Stomach (tissue), 4 donors: Measurements from ENCODE around the gene IGSF10.

Experiments used
- POLR2A ChIP-seq, 4 donors: fragments of 450-650 bp; IDR thresholded peaks; one replicate each; pipeline ENCODE4 v1.6.1; 2016; ENCODE audit warnings: antibody characterized with exemption in 4 of 4, control low read depth in 2 of 4, mild to moderate bottlenecking in 1 of 4, moderate library complexity in 1 of 4
- POLR2AphosphoS5 ChIP-seq, 3 donors: sonication (generic); formaldehyde crosslinking; IDR thresholded peaks; one replicate each; pipeline ENCODE4 v1.6.1; 2016; ENCODE audit warnings: antibody characterized with exemption in 3 of 3
- TF ChIP-seq, protein P1 (sequence below), 7 experiments: fragments of 450-650 bp in 4 of 7; fragments of 200-600 bp in 3 of 7; sonication (generic) in 3 of 7; IDR thresholded peaks; one replicate each; pipeline ENCODE4 v1.5.1; 2016 to 2019; ENCODE audit warnings: antibody characterized with exemption in 7 of 7, control low read depth in 2 of 7, mild to moderate bottlenecking in 1 of 7

DNA sequence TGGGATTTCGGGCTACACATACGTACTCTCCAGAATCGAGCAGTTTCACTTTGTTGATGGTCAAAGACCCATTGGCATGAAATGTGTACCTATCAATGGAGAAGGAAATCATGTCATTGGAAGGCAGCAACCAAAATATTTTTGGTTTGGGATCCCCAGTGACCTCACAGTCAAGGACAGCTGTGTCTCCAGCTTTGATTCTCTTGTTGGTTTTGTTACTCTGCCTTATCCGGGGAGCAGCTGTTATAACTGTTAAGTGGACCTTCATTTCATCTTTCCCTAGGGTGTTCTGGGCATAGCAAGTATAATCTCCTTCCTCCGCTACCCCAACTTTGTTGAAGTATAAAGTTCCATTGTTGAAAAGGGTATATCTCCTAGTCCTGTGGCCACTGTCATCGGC is 23.0 kb downstream of the IGSF10 start:
- TF ChIP-seq, protein P1, sequence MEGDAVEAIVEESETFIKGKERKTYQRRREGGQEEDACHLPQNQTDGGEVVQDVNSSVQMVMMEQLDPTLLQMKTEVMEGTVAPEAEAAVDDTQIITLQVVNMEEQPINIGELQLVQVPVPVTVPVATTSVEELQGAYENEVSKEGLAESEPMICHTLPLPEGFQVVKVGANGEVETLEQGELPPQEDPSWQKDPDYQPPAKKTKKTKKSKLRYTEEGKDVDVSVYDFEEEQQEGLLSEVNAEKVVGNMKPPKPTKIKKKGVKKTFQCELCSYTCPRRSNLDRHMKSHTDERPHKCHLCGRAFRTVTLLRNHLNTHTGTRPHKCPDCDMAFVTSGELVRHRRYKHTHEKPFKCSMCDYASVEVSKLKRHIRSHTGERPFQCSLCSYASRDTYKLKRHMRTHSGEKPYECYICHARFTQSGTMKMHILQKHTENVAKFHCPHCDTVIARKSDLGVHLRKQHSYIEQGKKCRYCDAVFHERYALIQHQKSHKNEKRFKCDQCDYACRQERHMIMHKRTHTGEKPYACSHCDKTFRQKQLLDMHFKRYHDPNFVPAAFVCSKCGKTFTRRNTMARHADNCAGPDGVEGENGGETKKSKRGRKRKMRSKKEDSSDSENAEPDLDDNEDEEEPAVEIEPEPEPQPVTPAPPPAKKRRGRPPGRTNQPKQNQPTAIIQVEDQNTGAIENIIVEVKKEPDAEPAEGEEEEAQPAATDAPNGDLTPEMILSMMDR (IDR thresholded peaks at IDR 0.05) = no peak
- TF ChIP-seq POLR2AphosphoS5 (IDR thresholded peaks at IDR 0.05) = no peak
- TF ChIP-seq POLR2A (IDR thresholded peaks at IDR 0.05) = no peak
